GM10847 (cell line): Measurements from ENCODE around the gene RELN.

Experiments used
- POLR2A ChIP-seq: IDR thresholded peaks from 2 replicates; pipeline ENCODE4 v1.6.1; 2011; ENCODE audit not compliant: insufficient read length; ENCODE audit errors: extremely low read depth

RELN gene

GRCh38 chr7:103889451-103889850 lies 100.0 kb downstream of the RELN start:
- no peak for TF ChIP-seq POLR2A

GRCh38 chr7:103888603-103889153 lies 100.8 kb downstream of the RELN start:
- TF ChIP-seq POLR2A, result no peak

- TF ChIP-seq POLR2A, result no peak
These were observed 101.4 kb downstream of the RELN start for GRCh38 chr7:103887853-103888602.

GRCh38 chr7:103887050-103887449 lies 102.4 kb downstream of the RELN start:
- no peak for TF ChIP-seq POLR2A

GRCh38 chr7:103879928-103880600 lies 109.4 kb downstream of the RELN start:
- no peak for TF ChIP-seq POLR2A

GRCh38 chr7:103879411-103879810 lies 110.0 kb downstream of the RELN start:
- TF ChIP-seq POLR2A, result no peak

GRCh38 chr7:103877565-103877964 lies 111.9 kb downstream of the RELN start:
- no peak for TF ChIP-seq POLR2A

GRCh38 chr7:103875718-103876117 lies 113.7 kb downstream of the RELN start:
- no peak for TF ChIP-seq POLR2A

GRCh38 chr7:103871473-103871872 lies 118.0 kb downstream of the RELN start:
- no peak for TF ChIP-seq POLR2A

GRCh38 chr7:103870664-103871063 lies 118.8 kb downstream of the RELN start:
- TF ChIP-seq POLR2A, result no peak

GRCh38 chr7:103867874-103868273 lies 121.6 kb downstream of the RELN start:
- no peak for TF ChIP-seq POLR2A

- no peak for TF ChIP-seq POLR2A
These were observed 122.5 kb downstream of the RELN start for GRCh38 chr7:103866919-103867318.

GRCh38 chr7:103865442-103865841 lies 124.0 kb downstream of the RELN start:
- no peak for TF ChIP-seq POLR2A

GRCh38 chr7:103862302-103863035 lies 127.0 kb downstream of the RELN start:
- TF ChIP-seq POLR2A, result no peak

- no peak for TF ChIP-seq POLR2A
These were observed 129.7 kb downstream of the RELN start for GRCh38 chr7:103859709-103860108.

GRCh38 chr7:103857435-103857834 lies 132.0 kb downstream of the RELN start:
- no peak for TF ChIP-seq POLR2A
